HG03108 (cell line): Measurements from ENCODE around the gene MYO1F.

ENCODE experiments used
- ATAC-seq: cut with Tn5 transposase; IDR thresholded peaks from one replicate; pipeline ENCODE4 v1.9.1; 2021; ENCODE audit warnings: moderate library complexity; ENCODE audit not compliant: unreplicated experiment

Gene MYO1F

DNA sequence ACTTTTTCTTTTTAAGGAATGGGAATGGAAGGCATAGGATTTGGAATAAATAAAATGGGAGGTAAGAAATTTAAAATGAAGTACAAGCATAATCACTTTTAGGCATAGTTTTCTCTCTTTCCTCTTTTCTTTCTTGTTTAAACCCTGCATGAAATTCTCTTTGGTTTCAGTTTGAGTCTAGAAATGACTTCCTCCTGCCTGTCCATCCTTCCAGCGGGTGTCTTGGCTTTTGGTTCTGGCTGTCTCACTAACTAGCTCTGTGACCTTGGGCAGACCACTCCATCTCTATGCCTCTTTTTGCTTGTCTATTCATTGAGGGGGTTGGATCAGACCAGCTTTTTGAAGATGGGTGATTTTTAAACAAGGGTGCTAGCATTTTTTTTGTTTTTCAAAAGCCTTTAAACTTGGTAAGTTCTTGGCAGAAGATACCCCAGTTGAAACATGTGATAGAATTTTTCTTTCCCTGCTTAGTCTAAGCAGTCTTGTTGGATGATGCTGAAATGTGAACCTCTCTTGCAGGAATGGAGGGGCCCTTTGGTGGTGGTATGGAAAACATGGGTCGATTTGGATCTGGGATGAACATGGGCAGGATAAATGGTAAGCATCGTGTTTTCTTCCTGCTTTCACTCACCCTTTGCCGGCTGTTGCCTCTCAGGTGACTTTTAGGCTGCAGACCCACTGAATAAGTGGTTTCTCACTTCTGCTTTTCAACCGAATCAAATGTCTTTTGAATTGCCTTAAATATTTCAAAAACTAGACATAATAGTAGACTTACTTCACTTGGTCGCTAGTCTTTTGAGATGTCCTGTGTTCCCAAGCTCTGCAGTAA lies 103.4 kb downstream of the MYO1F start:
- ATAC-seq: no peak
